Measurements from ENCODE around the gene RNF130.
A peak's percentile ranks its signal among the peaks of the same experiment; 100 is the strongest.

RNF130 gene

GRCh38 chr5:179916523-179916922 is 155.0 kb downstream of the RNF130 start:
- DNase-seq (ENCODE audit: insufficient read length): no peak
- TF ChIP-seq POLR2AphosphoS5 (IDR thresholded peaks at IDR 0.05; ENCODE audit: low read depth, low read length) (no peak), POLR2A (IDR thresholded peaks at IDR 0.05; ENCODE audit: low read depth, low read length) (no peak), TAF1 (IDR thresholded peaks at IDR 0.05; ENCODE audit: borderline replicate concordance, low read depth, low read length) (no peak)
- FAIRE-seq: no peak

DNA sequence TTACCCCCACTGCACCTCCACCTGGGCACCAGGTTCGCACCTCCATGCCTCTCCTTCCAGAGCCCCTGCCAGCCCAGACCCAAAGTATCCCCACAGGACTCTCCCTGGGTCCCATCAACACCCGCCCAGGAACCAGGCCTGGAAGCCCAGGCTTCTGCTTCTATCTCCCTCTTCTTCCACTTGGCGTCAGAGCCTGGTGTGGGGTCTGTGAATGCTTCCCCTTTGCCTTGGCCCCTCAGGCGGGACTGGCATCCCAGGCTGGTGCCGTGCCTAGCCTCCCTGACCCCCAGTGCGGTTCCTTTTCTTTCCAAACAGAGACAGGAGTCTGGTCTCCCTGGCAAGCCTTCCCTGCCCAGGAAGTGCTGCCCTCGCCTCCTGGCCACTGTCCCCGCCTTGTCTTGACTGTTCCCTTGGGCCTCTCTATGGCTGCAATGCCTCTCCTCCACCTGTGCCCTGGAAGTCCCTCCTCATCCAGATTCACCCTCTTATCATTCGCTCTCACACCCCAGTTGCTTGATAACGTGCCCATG is 156.1 kb downstream of the RNF130 start:
- DNase-seq (ENCODE audit: insufficient read length) (no peak), FAIRE-seq (no peak)
- TF ChIP-seq TAF1 (IDR thresholded peaks at IDR 0.05; ENCODE audit: borderline replicate concordance, low read depth, low read length): no peak
- no peak for TF ChIP-seq POLR2A (IDR thresholded peaks at IDR 0.05; ENCODE audit: low read depth, low read length)
- TF ChIP-seq POLR2AphosphoS5 (IDR thresholded peaks at IDR 0.05; ENCODE audit: low read depth, low read length): no peak

DNA sequence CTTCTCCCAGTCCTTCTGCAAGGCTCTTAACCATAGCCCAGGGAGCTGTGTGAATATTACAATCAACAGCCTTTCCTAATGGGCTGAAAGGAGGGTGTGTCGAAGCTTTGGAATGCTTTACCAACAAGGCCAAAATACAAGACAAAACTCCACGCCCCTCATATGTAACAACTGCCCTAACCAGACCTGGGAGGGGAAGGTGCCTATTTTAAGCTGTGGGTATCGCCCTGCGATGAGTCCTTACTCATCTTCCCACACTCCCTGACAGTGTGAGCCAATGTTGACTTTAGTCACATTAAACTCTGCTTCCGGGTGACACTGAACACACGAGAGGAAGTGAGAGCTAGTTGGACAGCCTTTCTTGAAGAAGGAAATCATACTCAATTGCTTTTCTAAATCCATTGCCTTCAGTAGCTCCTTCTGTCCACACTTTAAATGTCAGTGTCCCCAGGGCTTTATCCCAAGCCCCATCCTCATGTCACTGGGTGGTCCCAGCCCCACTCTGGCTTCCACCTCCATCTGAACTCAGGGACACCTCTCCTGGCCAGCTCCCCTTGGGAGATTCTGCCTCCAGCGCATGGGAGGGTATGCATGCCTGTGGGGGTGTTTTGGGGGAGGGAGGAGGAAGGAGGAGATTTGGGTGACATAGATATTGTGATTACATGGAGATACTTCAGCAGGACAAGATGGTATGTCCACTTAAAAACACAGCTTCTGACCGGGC is 157.4 kb downstream of the RNF130 start:
- FAIRE-seq: peak; percentile 27
- no peak for DNase-seq (ENCODE audit: insufficient read length)
- TF ChIP-seq POLR2AphosphoS5 (IDR thresholded peaks at IDR 0.05; ENCODE audit: low read depth, low read length) (no peak), TAF1 (IDR thresholded peaks at IDR 0.05; ENCODE audit: borderline replicate concordance, low read depth, low read length) (no peak), POLR2A (IDR thresholded peaks at IDR 0.05; ENCODE audit: low read depth, low read length) (no peak)

GRCh38 chr5:179913461-179913860 is 158.1 kb downstream of the RNF130 start:
- no peak for DNase-seq (ENCODE audit: insufficient read length)
- TF ChIP-seq POLR2A (IDR thresholded peaks at IDR 0.05; ENCODE audit: low read depth, low read length): no peak
- TF ChIP-seq TAF1 (IDR thresholded peaks at IDR 0.05; ENCODE audit: borderline replicate concordance, low read depth, low read length): no peak
- no peak for TF ChIP-seq POLR2AphosphoS5 (IDR thresholded peaks at IDR 0.05; ENCODE audit: low read depth, low read length)
- no peak for FAIRE-seq

GRCh38 chr5:179912951-179913350 is 158.6 kb downstream of the RNF130 start:
- DNase-seq (ENCODE audit: insufficient read length) (no peak), FAIRE-seq (no peak)
- no peak for TF ChIP-seq POLR2AphosphoS5 (IDR thresholded peaks at IDR 0.05; ENCODE audit: low read depth, low read length)

DNA sequence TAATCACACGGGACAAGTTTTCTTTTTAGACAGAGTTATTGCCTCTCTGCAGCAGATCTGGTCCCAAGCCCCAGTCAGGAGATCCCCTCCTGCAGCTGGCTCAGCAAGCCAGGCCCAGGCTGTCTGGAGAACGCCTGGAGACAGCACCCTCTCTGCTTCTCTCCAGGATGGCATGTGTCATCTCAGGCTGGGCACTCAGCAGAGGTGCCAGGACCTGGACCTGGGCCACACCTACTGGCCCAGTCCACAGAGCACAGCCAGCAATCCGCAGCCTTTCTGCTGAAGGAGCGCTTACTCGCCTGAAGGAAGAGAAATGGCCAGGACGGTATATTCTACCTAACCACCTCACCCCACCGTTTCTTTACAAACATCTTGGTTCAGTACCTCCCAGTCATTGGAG is 159.2 kb downstream of the RNF130 start:
- TF ChIP-seq POLR2AphosphoS5 (IDR thresholded peaks at IDR 0.05; ENCODE audit: low read depth, low read length) (no peak), TAF1 (IDR thresholded peaks at IDR 0.05; ENCODE audit: borderline replicate concordance, low read depth, low read length) (no peak), POLR2A (IDR thresholded peaks at IDR 0.05; ENCODE audit: low read depth, low read length) (no peak)
- FAIRE-seq (no peak), DNase-seq (ENCODE audit: insufficient read length) (no peak)

GRCh38 chr5:179909224-179909623 is 162.3 kb downstream of the RNF130 start:
- TF ChIP-seq TAF1 (IDR thresholded peaks at IDR 0.05; ENCODE audit: borderline replicate concordance, low read depth, low read length) (no peak), POLR2AphosphoS5 (IDR thresholded peaks at IDR 0.05; ENCODE audit: low read depth, low read length) (no peak), POLR2A (IDR thresholded peaks at IDR 0.05; ENCODE audit: low read depth, low read length) (no peak)

GRCh38 chr5:179908528-179908927 is 163.0 kb downstream of the RNF130 start:
- no peak for DNase-seq (ENCODE audit: insufficient read length)
- FAIRE-seq: no peak
- TF ChIP-seq POLR2AphosphoS5 (IDR thresholded peaks at IDR 0.05; ENCODE audit: low read depth, low read length) (no peak), TAF1 (IDR thresholded peaks at IDR 0.05; ENCODE audit: borderline replicate concordance, low read depth, low read length) (no peak), POLR2A (IDR thresholded peaks at IDR 0.05; ENCODE audit: low read depth, low read length) (no peak)

More at GRCh38 chr5:179909224-179909623, 162.3 kb downstream of the RNF130 start:
- FAIRE-seq (no peak), DNase-seq (ENCODE audit: insufficient read length) (no peak)

DNA sequence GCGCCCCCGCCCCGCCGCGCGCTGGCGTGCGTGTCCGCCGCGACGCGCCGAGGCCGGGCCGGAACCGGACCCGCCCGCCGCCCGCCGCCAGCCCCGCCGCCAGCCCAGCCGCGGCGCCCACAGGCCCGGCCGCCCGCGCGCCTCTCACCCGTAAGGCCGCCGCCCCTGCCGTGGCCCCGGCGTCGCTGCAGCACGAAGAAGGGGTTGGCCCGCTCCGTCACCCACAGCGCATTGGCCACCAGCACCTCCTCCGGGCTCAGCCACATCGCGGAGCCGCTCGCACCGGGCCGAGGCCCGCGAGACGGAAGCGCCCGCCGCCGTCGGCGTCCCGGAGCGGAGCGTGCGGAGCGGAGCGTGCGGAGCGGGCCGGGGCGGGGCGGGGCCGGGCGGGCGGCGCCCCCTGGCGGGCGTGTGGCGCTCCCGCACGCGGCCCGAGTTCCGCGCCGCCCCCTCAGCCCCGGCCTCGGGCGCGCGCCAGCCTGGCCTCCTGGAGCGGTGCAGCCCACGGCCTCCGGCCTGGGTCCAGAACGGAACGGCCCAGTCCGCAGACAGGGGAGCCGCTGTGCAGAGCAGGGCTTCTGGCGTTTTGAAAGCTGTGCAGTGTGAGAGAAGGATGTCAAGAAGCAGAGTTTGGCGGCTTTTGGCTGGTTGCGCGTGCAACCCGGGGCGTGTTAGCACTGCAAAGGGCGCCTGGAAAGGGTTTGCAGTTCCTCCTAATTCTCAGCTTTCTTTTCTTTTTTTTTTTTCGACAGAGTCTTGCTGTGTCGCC is 163.8 kb downstream of the RNF130 start, which contains the start of gene TBC1D9B:
Gene TBC1D9B, minus strand, starts transcription at position 342 of the 769 bp plus-strand sequence. Its CDS starts 76 bp downstream, at position 266.
- DNase-seq (ENCODE audit: insufficient read length) (peak; percentile 78), FAIRE-seq (peak; percentile 86)
- TF ChIP-seq TAF1 (IDR thresholded peaks at IDR 0.05; ENCODE audit: borderline replicate concordance, low read depth, low read length) (peak; percentile 42; the same call in 1 of the 2 replicates), POLR2A (IDR thresholded peaks at IDR 0.05; ENCODE audit: low read depth, low read length) (peak; percentile 75; the same call in 1 of the 2 replicates), POLR2AphosphoS5 (IDR thresholded peaks at IDR 0.05; ENCODE audit: low read depth, low read length) (no peak)

DNA sequence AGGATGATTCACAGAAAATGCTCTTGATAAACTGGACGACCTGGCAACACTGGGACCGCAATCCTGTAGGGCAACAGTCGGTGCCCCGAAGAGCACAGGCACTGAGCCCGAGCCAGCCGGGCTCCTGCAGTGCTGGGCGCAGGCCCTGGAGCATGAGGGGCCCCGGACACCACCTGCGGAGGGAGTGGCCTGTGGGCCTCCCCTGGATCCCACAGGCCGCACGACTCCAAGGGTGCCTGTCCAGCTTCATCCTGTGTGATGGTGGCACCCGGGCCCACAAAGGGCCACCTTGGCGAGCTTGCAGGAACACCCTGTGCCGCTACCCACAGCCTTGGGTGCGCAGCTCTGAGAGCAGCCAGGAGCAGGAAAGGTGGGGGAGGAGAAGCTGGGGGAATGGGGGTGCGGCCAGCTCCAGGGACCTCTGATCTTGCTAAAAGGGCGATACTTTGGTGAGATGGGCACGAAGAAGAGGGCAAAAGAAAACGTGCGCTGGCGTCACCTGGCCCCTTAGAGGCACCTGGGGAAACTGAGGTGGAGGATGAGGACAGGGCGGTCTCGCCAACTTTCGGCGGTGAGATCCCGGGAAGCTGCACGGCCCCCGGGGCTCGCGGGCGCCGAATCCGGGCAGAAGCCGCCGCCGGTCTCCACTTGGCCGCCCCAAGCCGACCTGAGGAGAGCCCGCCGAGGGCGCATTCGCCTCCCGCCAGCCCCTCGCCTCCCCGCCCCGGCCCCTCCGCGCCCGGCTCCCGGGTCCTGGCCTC is 164.6 kb downstream of the RNF130 start:
- DNase-seq (ENCODE audit: insufficient read length) (no peak), FAIRE-seq (peak; percentile 67)
- TF ChIP-seq TAF1 (IDR thresholded peaks at IDR 0.05; ENCODE audit: borderline replicate concordance, low read depth, low read length): no peak
- TF ChIP-seq POLR2A (IDR thresholded peaks at IDR 0.05; ENCODE audit: low read depth, low read length): no peak
- no peak for TF ChIP-seq POLR2AphosphoS5 (IDR thresholded peaks at IDR 0.05; ENCODE audit: low read depth, low read length)

DNA sequence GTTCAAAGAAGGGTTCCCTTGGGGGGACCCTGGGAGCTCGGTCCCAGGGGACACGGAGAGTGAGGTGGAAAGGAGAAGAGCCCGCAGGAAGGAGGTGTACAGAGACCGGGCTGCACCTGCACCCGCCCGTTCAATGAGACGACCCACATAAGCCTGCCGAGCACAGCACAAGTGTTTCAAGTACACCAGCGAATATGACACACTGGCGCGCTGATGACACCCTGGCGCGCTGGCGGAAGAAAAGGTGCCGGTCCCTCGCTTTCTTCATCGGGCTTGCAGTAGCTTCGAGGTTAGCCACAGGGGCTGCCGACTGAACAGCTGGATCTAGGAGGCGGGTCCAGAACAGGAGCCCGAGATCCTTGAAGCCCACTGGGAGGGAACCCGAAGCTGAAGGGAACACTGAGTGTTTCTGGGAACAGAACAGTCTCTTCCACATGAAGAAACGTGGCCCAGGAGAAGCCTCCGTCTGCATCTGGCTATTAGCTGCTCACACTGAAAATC is 165.2 kb downstream of the RNF130 start:
- no peak for TF ChIP-seq POLR2AphosphoS5 (IDR thresholded peaks at IDR 0.05; ENCODE audit: low read depth, low read length)
- no peak for TF ChIP-seq POLR2A (IDR thresholded peaks at IDR 0.05; ENCODE audit: low read depth, low read length)
- TF ChIP-seq TAF1 (IDR thresholded peaks at IDR 0.05; ENCODE audit: borderline replicate concordance, low read depth, low read length): no peak
- DNase-seq (ENCODE audit: insufficient read length) (no peak), FAIRE-seq (no peak)
